C4-2B (cell line): ENCODE measurements around the gene HOXD12.

Experiments
- CTCF ChIP-seq: fragments of 450-650 bp; conservative IDR thresholded peaks from 2 replicates; pipeline ENCODE4 v1.5.1; 2017; ENCODE audit warnings: mild to moderate bottlenecking
- ZFX ChIP-seq: fragments of 450-650 bp; IDR thresholded peaks from 2 replicates; pipeline ENCODE4 v1.6.1; 2017

- TF ChIP-seq CTCF, result peak; percentile 41
- no peak for TF ChIP-seq ZFX
Measured at GRCh38 chr2:176093145-176093897, 6.3 kb upstream of the HOXD12 start.
